Osteoblast (primary cell): ENCODE data around the gene SMIM34. TPM values are rescaled to one million over a fixed set of nuclear protein-coding genes. Genes with fewer than 3 reads are reported as not detected.
"Not testable (repeated sequence)": the region's sequence is repeated elsewhere in the genome, so short reads cannot be mapped to it uniquely, and the experiment has no call there.

ENCODE experiments used
- DNase-seq: peaks from one replicate; pipeline ENCODE4 v3.0.0; 2011; ENCODE audit warnings: low spot score, mixed read lengths; ENCODE audit not compliant: insufficient read length; ENCODE audit errors: missing footprints
- H2AFZ ChIP-seq: 2 replicates; pipeline ENCODE4 v1.6.0; 2011; ENCODE audit warnings: mild to moderate bottlenecking, low read length
- H3K27ac ChIP-seq: 2 replicates; pipeline ENCODE4 v1.5.1; 2011; ENCODE audit warnings: mild to moderate bottlenecking, low read depth, low read length, moderate library complexity
- H3K27me3 ChIP-seq: 2 replicates; pipeline ENCODE4 v1.6.0; 2012; ENCODE audit warnings: mild to moderate bottlenecking, control low read depth, inconsistent platforms, low read length, moderate library complexity; ENCODE audit not compliant: insufficient read depth
- H3K36me3 ChIP-seq: 2 replicates; pipeline ENCODE4 v1.5.1; 2011; ENCODE audit warnings: mild to moderate bottlenecking, low read length, control low read depth, moderate library complexity; ENCODE audit not compliant: insufficient read depth
- H3K4me1 ChIP-seq: 2 replicates; pipeline ENCODE4 v1.5.1; 2011; ENCODE audit warnings: mild to moderate bottlenecking, low read length, control low read depth, moderate library complexity; ENCODE audit not compliant: insufficient read depth
- H3K4me2 ChIP-seq: 2 replicates; pipeline ENCODE4 v1.6.0; 2011; ENCODE audit warnings: mild to moderate bottlenecking, low read length; ENCODE audit not compliant: insufficient read depth
- H3K4me3 ChIP-seq: fragments of 200-600 bp; sonication (generic); 3 replicates; pipeline ENCODE4 v1.5.1; 2012; ENCODE audit warnings: mild to moderate bottlenecking, low read length, inconsistent platforms; ENCODE audit not compliant: insufficient read depth
- H3K79me2 ChIP-seq: 2 replicates; pipeline ENCODE4 v1.6.0; 2012; ENCODE audit warnings: mild to moderate bottlenecking, low read length, control low read depth, inconsistent platforms; ENCODE audit not compliant: insufficient read depth
- H3K9me3 ChIP-seq: 2 replicates; pipeline ENCODE4 v1.5.1; 2011; ENCODE audit warnings: low read depth, low read length, control low read depth
- H4K20me1 ChIP-seq: 2 replicates; pipeline ENCODE4 v1.6.0; 2012; ENCODE audit warnings: mild to moderate bottlenecking, low read length, control low read depth; ENCODE audit not compliant: insufficient read depth
- total RNA-seq: library from RNA; depleted of rRNA; stranded (reverse); fragments of >200 nt; gene quantifications from 2 replicates; pipeline ENCODE4 v1.2.3, GENCODE V29; 2012

The SMIM34 gene
- 0.29 TPM in 1 of 2 replicates, not detected in the other for total RNA-seq

- not testable (repeated sequence) for H3K36me3 ChIP-seq, H3K4me2 ChIP-seq, H4K20me1 ChIP-seq, H2AFZ ChIP-seq, H3K27me3 ChIP-seq, H3K9me3 ChIP-seq, H3K79me2 ChIP-seq, H3K4me1 ChIP-seq, H3K4me3 ChIP-seq, DNase-seq, H3K27ac ChIP-seq
These were observed at the start of gene SMIM34 for GRCh38 chr21:34423805-34424204. TSS of gene SMIM34 (minus strand) at chr21:34423951. CDS start at chr21:34423839, 112 bp downstream.

- not testable (repeated sequence) for H3K4me3 ChIP-seq, H3K4me1 ChIP-seq, H3K27ac ChIP-seq, H3K9me3 ChIP-seq, H3K36me3 ChIP-seq, H3K4me2 ChIP-seq, H4K20me1 ChIP-seq, H2AFZ ChIP-seq, H3K79me2 ChIP-seq, H3K27me3 ChIP-seq, DNase-seq
These were observed 43.6 kb upstream of the SMIM34 start for GRCh38 chr21:34467333-34467732.

- not testable (repeated sequence) for H3K9me3 ChIP-seq
These were observed 35.7 kb upstream of the SMIM34 start for GRCh38 chr21:34459426-34459825.

GRCh38 chr21:34458266-34458665 lies 34.5 kb upstream of the SMIM34 start:
- not testable (repeated sequence) for H3K9me3 ChIP-seq, DNase-seq, H3K36me3 ChIP-seq, H3K27me3 ChIP-seq, H3K4me3 ChIP-seq, H3K79me2 ChIP-seq, H4K20me1 ChIP-seq, H2AFZ ChIP-seq, H3K4me1 ChIP-seq, H3K27ac ChIP-seq, H3K4me2 ChIP-seq

More at GRCh38 chr21:34459426-34459825, 35.7 kb upstream of the SMIM34 start:
- H3K36me3 ChIP-seq, H3K27me3 ChIP-seq, H2AFZ ChIP-seq, H3K4me3 ChIP-seq, H3K27ac ChIP-seq, H3K4me1 ChIP-seq, H4K20me1 ChIP-seq, H3K79me2 ChIP-seq, H3K4me2 ChIP-seq, DNase-seq: not testable (repeated sequence)

- not testable (repeated sequence) for H2AFZ ChIP-seq, DNase-seq, H3K4me3 ChIP-seq, H3K4me1 ChIP-seq, H3K27ac ChIP-seq, H3K9me3 ChIP-seq, H3K79me2 ChIP-seq, H3K4me2 ChIP-seq, H3K27me3 ChIP-seq, H4K20me1 ChIP-seq, H3K36me3 ChIP-seq
These were observed 32.4 kb upstream of the SMIM34 start for GRCh38 chr21:34456180-34456579.

GRCh38 chr21:34455628-34456027 lies 31.9 kb upstream of the SMIM34 start:
- H3K9me3 ChIP-seq, H3K27me3 ChIP-seq, H3K4me3 ChIP-seq, H3K27ac ChIP-seq, DNase-seq, H4K20me1 ChIP-seq, H3K79me2 ChIP-seq, H3K4me1 ChIP-seq, H3K36me3 ChIP-seq, H2AFZ ChIP-seq, H3K4me2 ChIP-seq: not testable (repeated sequence)

GRCh38 chr21:34447018-34447417 lies 23.3 kb upstream of the SMIM34 start:
- not testable (repeated sequence) for H3K79me2 ChIP-seq, DNase-seq, H3K4me2 ChIP-seq, H2AFZ ChIP-seq, H3K27ac ChIP-seq, H3K27me3 ChIP-seq, H3K4me3 ChIP-seq, H3K4me1 ChIP-seq, H3K36me3 ChIP-seq, H3K9me3 ChIP-seq, H4K20me1 ChIP-seq

GRCh38 chr21:34443486-34443885 lies 19.7 kb upstream of the SMIM34 start:
- not testable (repeated sequence) for H2AFZ ChIP-seq, H3K4me2 ChIP-seq, H3K27ac ChIP-seq, H4K20me1 ChIP-seq, H3K27me3 ChIP-seq, H3K79me2 ChIP-seq, DNase-seq, H3K4me3 ChIP-seq, H3K9me3 ChIP-seq, H3K36me3 ChIP-seq, H3K4me1 ChIP-seq

GRCh38 chr21:34429710-34430109 lies 6.0 kb upstream of the SMIM34 start:
- H3K4me2 ChIP-seq, H4K20me1 ChIP-seq, H3K4me3 ChIP-seq, H3K27ac ChIP-seq, DNase-seq, H3K4me1 ChIP-seq, H3K9me3 ChIP-seq, H2AFZ ChIP-seq, H3K27me3 ChIP-seq, H3K36me3 ChIP-seq, H3K79me2 ChIP-seq: not testable (repeated sequence)
